CD4-positive, alpha-beta T cell treated with Interleukin-21 for 1 hour (primary cell): ENCODE data around the gene C5orf47.

ENCODE experiments used
- DNase-seq: peaks from one replicate; pipeline ENCODE4 v3.0.0-alpha.2; 2020

Gene C5orf47

GRCh38 chr5:174045470-174046025 lies 56.6 kb downstream of the C5orf47 start, which contains the start of gene NSG2:
Gene NSG2, plus strand, starts transcription at chr5:174045706. Its CDS starts 1,050 bp downstream, at chr5:174046756.
- DNase-seq, result no peak

- DNase-seq, result no peak
Observed at GRCh38 chr5:174046558-174046957, 57.6 kb downstream of the C5orf47 start.

GRCh38 chr5:174047472-174048099 lies 58.6 kb downstream of the C5orf47 start:
- no peak for DNase-seq

GRCh38 chr5:174052636-174053035 lies 63.7 kb downstream of the C5orf47 start:
- DNase-seq, result no peak

GRCh38 chr5:174053905-174054304 lies 64.9 kb downstream of the C5orf47 start:
- DNase-seq, result no peak
